GM18499 (cell line): ENCODE results near the gene ZNF747.

Source experiments
- ATAC-seq: cut with Tn5 transposase; IDR thresholded peaks from one replicate; pipeline ENCODE4 v1.9.1; 2021; ENCODE audit warnings: moderate number of reproducible peaks; ENCODE audit not compliant: insufficient read depth, unreplicated experiment

ZNF747 gene

DNA sequence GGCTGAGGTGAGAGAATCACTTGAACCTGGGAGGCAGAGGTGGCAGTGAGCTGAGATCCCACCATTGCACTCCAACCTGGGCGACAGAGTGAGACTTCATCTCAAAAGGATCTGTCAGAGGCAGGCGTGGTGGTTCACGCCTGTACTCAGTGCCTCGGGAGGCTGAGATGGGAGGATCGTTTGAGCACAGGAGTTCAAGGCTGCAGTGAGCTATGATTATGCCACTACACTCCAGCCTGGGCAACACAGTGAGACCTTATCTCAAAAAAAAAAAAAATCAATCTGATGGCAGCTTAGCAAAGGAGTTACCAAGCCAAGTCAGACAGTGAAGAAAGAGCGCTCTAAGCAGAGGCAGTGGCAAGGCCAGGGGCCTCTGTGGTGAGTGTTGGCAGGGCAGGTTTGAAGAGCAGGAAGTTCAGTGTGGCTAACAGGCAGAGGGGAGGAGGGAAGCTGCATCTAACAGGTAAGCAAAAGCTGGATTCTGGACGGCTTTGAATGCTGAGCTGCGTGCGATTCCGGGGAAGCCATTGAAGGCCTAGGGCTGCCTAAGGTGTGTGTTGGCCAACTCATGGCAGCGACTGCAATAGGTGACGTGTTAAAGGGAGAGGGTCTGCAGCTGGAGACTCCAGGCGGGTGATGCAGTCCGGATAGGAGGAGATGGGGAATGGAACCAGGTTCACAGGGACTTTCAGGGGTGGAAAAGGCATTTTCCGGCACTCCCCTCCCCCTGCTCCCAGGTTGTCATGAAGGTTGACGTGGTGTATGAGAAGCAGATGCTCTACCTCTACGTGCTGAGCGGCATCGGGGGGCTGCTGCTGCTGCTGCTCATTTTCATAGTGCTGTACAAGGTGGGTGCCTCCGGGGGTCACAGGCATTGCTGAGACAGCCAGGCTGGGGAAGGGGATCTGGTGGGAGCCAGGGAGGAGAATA, 15.3 kb downstream of the ZNF747 start:
- ATAC-seq = no peak

DNA sequence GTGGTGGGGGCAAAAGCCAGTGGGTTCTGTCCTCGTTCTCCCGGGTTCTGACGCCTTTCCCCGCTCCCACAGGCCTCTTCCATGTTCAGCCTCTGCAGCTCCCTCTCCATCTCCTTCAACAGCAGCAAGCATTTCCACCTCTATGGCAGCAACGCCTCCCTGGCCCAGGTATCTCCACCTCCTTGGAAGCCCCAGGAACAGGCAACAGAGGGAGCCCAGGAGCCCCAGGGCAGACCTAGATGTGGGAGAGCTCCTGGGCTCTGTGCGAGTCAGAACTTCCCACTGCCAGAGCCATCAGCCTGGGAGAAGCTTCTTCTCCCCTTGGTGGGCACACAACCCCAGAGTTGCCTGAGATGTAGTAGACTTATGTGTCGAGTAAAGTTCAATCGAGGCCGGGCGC, 16.1 kb downstream of the ZNF747 start:
- ATAC-seq = no peak

DNA sequence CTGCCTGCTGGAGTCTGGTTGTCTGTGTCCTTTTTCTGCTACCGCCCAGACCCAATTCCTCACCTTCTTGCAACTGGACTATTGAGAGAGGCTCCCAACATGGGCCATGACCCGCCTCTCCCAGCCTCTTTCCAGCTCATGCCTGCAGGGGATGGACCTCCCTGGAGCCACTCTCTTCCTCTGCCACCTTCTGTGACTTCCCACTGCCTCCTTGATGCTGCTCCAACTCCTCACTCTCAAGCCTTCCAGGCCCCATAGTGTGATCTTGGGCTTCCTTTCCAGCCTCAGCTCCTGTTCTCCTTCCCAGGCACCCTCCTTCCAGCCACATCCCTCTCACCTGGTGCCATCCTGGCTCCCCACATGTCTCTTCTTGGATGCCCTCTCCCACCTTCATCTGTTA, 19.4 kb downstream of the ZNF747 start:
- no peak for ATAC-seq

DNA sequence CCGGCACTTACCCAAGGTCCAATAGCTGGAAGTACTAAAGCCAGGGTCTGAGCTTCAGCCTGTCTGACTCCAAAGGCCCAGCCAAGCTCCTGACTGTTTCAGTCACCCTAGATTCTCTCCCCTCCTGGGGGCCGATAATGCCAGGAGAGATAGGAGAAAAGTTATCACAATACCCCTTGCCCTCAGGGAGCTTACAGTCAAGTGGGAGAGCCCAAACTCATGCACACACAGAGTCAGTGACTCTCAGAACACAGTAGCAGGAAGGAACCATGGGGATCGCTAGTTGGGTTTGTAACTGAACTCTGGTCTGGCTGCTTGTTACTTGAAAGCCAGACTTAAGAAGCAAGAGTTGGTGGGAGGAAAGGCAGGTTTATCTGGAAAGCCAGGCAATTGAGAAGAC, 23.1 kb downstream of the ZNF747 start:
- no peak for ATAC-seq

DNA sequence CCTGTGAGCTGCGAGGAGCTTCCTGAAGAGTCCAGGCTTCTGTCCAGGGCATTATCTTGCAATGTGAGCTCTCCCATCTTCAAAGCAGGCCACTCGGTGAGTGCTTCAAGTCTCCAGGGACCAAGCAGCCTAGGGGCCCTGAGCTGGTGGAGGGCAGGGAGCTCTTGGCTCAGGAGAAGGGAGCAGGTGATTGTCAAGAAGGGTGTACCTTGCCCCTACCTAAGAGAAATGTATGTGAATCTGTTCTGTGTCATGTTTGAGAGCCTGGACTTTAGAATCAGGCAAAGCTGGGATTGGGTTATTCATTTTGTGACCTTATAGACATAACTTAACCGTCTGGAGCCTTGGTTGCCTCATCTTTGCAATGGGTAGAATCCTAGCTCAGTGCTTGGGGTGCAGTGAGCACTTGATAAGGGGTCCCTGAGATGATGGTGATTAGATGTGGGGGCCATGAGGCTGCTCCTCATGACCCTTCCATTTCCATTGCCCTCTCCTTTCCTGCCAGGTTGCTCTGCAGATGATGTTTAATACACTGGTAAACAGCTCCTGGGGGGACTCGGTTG, 24.2 kb downstream of the ZNF747 start:
- no peak for ATAC-seq

DNA sequence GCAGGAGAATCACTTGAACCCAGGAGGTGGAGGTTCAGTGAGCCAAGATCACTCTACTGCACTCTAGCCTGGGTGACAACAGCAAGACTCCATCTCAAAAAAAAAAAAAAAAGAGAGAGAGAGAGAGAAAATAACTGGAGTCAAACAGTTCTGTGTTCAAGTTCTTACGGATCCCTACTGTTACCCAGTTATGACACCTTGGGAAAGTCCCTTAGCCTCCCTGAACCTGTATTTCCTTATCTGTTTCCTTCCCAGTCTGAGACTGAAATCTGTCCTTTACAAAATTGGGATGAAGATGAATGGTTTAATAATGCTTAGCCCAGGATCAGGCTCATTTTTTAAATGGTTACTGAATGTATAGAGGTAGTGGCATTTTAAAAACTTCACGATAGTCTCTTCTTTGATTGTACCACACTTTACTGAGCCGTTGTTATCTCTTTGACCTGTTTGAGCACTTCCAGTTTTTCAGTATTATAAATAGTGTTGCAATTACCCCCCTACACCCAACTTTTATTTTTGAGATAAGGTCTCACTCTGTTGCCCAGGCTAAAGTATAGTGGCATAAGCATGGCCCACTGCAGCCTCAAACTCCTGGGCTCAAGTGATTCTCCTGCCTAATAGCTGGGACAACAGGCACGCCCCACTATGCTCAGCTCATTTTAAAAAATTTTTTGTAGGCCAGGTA, 25.4 kb downstream of the ZNF747 start:
- no peak for ATAC-seq

DNA sequence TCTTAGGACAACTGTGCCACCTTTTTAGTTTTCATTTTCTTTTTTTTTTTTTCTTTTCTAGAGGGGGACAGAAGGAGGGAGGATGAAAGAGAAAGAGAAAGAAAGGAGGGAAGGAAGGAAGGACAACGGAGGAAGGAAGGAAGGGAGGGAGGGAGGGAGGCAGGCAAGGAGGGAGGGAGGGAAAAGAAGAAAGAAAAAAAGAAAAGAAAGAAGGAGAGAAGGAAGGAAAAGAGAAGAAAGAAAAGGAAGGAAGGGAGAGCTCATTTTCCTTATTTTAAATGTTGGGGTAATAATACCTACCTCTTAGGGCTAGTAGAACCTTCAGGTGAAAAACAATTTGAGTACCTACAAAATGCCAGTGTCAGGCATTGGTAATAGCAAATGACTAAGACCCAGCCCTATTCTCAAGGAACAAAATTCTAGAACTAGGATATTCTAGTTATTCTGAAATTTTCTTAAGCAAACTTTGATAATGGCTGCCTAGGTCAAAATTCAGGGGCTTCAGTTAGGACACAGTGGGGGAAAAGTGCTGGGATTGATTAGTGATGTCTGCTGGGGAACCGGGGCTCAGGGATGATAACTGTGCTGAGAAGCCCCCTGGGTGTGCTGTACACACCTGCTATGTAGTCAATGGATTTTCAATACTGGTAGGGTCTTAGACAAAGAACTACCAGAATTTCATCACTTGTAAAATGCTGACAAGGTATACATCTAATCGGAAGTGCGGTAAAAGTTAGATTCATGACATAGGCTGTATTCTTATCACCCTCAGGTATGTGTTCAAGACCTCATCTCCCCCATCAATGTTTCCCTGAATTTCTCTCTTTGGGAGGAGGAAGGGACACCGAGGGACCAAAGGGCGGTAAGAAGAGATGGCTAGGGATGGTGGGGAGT, 31.0 kb downstream of the ZNF747 start:
- ATAC-seq = no peak

DNA sequence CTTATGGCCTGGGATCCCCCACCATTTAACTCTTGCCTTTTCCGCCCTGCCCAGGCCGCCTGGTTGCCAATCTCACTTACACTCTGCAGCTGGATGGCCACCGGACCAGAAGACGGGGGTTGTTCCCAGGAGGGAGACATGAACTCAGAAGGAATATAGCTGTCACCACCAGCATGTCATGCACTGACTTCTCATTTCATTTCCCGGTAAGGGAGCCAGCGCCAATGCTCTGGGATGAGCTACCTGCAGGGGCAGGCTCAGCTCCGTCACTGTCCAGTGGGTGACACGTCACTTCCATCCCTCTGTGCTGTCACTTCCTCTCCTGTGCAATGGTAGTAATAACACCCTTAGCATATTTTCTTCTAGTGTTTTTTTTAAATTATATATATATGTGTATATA, 35.4 kb downstream of the ZNF747 start:
- no peak for ATAC-seq

DNA sequence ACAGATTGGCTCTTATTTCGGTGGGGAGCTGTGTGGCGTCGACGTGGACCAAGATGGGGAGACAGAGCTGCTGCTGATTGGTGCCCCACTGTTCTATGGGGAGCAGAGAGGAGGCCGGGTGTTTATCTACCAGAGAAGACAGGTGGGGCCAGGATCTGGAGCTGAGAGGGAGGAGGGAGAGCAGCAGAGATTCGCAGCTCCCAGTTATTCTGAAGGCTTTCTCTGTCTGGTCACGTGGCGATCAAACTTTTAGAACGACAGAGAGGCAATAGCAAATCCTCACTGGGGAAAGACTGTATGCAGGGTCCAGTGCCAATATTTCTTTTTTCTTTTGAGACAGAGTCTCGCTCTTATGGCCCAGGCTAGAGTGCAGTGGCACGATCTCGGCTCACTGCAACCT, 39.9 kb downstream of the ZNF747 start:
- no peak for ATAC-seq

DNA sequence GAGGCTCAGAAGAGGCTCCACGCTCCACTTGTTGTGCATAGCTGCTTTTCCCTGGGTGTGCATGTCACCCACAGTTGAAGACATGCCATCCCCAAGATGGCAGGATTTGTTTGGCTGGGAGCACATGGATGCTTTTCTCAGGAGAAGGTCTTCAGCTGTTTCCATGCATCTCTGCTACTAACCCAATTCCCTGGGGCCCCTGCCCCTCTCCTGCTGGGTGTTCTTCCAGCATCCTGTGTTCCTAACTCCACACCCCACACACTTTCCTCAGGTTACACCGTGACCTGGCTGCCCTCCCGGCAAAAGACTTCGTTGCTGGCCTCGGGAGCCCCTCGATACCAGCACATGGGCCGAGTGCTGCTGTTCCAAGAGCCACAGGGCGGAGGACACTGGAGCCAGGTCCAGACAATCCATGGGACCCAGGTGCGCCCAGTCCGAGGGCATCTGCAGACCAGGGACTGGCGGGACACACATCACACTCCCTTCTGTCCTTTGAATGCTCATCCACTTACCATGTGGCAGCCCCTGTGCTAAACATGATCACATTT, 40.6 kb downstream of the ZNF747 start:
- ATAC-seq = no peak

DNA sequence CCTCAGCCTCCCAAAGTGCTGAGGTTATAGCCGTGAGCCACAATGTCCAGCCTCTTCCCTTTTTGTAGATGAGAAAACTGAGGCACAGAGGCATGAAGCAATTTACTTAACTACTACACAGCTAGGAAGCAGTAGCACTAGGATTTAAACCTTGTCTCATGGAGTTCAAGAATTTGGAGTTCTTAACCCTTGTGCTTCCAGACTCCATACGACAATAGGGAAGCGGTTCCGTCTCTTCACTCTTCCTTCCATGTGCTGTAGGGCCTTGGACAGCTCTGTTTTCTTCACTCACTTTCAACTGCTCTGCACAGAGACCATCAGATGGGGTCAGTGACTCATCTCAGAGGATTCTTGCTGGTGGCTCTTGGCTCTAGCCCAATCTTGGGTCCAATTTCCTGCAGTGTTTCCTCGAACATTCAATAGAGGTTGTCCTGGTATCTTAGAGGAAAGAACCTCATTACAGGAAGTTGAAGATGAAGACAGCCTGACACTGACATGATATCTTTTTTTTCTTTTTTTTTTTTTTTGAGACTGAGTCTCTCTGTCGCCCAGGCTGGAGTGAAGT, 42.8 kb downstream of the ZNF747 start:
- ATAC-seq = no peak

DNA sequence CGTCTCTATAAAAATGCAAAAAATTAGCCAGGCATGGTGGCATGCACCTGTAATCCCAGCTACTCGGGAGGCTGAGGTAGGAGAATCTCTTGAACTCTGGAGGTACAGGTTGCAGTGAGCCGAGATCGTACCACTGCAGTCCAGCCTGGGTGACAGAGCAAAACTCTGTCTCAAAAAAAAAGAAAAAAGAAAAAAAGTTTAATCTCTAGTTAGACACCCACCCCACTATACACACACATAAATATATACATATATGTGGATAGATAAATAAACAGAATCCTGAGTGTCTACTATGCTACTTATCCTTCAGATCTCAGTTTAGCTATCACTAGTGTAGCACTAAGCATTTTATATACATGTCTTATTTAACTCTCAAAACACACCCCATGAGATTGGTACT, 43.4 kb downstream of the ZNF747 start:
- ATAC-seq = no peak

DNA sequence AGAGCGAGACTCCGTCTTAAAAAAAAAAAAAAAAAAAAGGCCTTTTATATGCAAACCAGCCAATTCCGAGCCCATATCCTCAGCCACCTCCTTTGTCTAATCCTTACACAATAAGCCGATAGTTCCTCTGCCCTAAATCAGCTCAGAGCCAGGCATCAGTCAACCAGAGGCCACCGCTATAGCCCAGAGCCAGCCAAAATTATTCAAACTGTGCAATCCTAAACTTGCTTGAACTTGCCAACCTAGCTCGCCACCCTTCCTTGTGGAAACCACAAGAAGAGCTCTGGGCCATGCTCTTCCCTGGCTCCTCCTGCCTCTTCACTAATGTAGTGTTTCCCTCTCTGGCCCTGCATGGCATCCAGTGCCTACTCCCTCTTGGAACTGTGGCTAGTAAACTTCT, 44.4 kb downstream of the ZNF747 start:
- ATAC-seq = no peak

DNA sequence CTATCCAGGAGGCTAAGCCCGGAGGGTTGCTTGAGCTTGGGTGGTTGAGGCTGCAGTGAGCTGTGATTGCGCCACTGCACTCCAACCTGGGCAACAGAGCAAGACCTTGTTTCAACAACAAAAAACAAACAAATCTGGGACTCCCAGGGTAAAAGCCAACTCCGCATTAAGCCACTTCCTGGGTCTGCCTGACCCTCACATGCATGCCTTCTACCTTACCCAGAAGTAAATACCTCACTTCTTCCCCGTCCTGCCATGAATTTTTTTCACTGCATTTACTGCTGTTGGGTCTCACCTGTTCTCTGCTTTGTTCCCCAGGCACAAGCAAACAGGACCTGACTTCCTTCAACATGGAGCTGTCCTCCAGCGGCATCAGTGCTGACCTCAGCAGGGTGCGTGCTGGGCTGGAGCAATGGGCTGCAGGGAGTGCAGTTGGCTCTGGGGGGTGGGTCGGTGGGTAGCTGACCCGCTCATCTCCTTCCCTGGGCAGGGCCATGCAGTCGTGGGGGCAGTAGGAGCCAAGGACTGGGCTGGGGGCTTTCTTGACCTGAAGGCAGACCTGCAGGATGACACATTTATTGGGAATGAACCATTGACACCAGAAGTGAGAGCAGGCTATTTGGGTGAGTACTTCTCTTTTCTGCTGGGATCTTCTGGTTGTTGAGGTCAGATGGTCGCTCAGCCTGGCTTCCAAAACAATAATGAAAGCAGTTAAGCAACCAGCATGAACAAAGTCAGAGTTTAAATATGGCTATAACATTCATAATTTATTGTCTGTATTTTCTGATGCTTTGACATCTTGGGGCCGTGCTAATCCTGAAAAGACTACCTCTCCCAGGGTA, 45.7 kb downstream of the ZNF747 start:
- no peak for ATAC-seq

DNA sequence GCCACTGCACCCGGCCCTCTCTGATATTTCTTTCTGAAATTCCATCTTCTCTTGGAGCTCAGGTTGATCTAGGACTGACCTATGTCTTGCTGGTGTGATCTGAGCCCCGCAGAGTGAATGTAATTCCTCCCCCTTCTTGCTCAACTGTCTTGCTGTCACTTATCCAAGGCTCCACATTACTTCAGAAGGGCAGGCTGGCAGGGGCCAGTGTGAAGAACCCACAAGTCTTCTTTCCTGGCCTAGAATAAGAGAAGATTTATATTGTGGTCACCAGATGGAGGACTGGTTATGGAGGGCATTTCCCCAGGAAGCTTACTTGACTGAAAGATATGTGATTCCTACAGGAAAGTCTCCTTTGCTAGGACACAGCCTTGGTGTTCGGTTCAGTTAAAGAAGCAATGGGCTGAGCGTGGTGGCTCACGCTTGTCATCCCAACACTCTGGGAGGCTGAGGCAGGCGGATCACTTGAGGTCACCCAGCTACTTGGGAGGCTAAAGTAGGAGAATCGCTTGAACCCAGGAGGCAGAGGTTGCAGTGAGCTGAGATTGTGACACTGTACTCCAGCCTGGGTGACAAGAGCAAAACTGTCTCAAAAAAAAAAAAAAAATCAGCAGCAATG, 48.7 kb downstream of the ZNF747 start:
- ATAC-seq = no peak

DNA sequence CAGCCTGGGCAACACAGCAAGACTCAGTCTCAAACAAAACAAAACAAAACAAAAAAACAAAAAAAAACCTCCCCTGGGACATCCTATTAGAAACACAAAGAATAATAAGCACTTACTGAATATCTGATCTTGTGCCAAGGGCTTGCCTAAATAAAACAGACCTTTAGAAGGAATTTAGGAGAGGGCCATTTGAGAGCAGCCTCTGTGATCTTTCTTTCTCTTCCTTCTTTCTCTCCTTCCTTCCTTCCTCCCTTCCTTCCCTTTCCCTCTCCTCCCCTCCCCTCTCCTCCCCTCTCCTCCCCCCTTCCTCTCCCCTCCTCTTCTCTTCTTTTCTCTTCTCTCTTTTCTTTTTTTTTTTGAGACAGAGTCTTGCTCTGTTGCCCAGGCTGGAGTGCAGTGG, 49.8 kb downstream of the ZNF747 start:
- ATAC-seq = no peak

DNA sequence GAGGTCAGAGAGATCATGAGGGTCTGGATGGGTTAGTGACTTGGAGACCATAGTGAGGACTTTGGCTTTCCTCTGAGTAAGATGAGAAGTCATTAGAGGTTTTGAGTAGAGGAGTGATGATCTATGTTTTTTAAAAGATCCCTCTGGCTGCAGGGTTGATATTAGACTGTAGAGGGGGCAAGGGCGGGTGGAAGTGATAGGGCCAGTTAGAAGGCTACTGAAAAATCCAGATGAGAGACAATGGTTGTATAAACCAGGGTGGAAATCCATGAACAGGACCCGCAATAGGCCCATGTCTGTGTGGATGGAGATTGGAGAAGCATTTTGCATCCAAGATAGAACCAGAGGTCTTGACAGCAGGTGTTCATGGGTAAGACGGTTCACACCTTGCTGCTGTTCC, 52.3 kb downstream of the ZNF747 start:
- no peak for ATAC-seq

DNA sequence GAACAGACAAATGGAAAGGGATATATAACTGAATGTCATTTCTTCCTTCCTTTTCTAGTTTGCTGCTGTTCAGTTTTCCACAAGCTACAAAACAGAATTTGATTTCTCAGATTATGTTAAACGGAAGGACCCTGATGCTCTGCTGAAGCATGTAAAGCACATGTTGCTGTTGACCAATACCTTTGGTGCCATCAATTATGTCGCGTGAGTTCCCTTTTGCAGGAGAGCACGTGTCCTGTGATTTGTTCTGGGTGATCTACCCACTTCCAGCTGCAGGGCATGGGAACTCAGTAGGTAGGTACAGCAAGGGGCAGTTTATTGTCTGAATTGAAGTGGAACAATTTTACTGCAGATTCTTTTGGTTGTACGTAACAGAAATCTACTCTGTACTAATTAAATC, 53.3 kb downstream of the ZNF747 start:
- no peak for ATAC-seq
